GM18873 (cell line): ENCODE measurements around the gene CHMP6.

ENCODE experiments used
- ATAC-seq: cut with Tn5 transposase; IDR thresholded peaks from one replicate; pipeline ENCODE4 v1.9.1; 2021; ENCODE audit warnings: mild to moderate bottlenecking, moderate library complexity, moderate number of reproducible peaks; ENCODE audit not compliant: unreplicated experiment, low FRiP score

The CHMP6 gene

GRCh38 chr17:80990921-80991644, 558 bp upstream of the CHMP6 start:
- no peak for ATAC-seq

GRCh38 chr17:80992077-80992947, 671 bp downstream of the CHMP6 start:
- ATAC-seq: no peak

GRCh38 chr17:80992948-80993624, 1.4 kb downstream of the CHMP6 start:
- ATAC-seq: no peak

DNA sequence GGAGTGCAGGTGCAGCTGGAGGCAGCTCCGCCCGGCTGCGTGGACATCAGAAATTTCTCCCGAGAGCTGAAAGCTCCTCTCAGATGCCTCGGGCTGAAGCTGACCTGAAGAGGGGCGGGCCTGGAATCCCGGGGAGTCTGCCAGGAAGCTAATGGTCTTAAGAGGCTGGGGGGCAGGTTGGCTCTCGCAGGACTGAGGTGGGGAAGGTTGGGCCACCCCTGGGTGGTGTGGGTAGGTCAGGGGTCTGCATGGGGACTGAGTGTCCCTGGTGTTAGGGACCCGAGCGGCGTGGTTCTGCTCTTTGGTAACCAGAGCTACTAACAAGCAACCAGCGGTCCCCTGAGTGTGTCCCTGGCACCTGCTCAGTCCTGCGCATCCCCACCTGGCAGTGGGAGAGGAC, 3.5 kb downstream of the CHMP6 start:
- ATAC-seq: no peak

GRCh38 chr17:80996422-80997305, 5.0 kb downstream of the CHMP6 start:
- ATAC-seq: no peak

GRCh38 chr17:80997424-80998117, 5.9 kb downstream of the CHMP6 start:
- ATAC-seq: no peak

DNA sequence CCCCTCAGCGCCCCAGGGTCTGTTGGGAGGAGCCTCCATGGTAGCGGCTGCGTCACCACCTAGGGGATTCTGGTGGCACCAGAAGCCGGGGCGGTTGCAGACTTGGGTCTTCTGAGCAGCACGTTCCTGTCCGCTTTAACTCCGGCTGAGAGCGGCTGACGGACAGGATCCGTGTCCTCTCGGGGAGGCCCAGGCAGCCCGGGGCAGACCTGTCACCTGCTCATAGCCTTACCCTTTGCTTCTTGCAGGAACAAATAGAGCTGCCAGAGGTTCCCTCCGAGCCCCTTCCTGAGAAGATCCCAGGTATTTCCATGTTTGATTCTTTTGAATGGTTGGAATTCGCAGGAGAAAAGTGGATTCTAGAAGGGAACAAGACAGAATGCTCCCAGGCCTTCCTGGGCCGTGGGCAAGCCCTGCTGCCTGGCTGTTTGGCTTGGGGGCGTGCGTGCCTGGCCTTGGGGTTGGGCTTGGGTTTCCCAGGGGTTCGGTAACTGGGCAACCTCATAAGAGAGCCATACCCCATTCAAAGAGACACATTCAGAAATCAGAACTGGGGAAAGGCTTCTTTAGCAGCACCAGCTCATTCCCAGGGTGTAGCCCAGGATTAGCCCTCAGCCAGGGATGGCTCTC, 6.6 kb downstream of the CHMP6 start:
- no peak for ATAC-seq

DNA sequence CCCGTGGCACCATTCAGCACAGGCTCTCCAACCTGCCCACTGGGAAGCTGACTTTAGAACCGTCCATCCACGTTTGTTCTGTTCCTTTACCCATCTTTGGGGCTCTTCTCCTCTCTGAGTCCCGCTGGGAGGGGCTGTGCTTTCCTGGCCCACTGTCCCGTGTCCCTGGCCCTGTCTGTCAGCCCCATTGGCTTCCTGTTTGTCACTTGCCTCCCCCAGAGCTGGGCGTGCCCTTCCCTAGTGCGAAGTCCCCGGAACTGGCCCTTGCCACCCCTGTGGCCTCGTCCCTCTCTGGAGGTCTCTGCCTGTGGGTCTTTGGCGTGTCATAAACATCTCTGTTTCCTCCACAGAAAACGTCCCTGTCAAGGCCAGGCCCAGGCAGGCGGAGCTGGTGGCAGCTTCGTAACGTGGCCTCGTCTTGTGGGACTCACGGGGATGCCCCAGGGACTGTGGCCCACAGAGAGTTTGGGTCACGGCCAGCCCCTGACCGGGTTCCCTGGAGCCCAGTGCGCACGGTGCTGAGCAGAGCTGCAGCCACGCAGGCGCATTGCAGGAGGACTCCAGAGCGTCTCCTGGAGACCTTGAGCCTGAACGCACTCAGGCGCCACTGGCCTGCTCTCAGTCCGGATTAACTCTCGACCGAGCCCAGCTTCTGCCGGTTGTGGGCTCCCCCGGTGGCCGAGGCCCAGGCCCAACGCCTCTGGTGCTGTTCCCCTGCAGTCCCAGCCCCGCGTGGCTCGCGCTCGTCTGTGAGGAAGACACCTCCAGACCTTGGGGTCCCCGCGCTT, 7.3 kb downstream of the CHMP6 start:
- ATAC-seq: no peak

DNA sequence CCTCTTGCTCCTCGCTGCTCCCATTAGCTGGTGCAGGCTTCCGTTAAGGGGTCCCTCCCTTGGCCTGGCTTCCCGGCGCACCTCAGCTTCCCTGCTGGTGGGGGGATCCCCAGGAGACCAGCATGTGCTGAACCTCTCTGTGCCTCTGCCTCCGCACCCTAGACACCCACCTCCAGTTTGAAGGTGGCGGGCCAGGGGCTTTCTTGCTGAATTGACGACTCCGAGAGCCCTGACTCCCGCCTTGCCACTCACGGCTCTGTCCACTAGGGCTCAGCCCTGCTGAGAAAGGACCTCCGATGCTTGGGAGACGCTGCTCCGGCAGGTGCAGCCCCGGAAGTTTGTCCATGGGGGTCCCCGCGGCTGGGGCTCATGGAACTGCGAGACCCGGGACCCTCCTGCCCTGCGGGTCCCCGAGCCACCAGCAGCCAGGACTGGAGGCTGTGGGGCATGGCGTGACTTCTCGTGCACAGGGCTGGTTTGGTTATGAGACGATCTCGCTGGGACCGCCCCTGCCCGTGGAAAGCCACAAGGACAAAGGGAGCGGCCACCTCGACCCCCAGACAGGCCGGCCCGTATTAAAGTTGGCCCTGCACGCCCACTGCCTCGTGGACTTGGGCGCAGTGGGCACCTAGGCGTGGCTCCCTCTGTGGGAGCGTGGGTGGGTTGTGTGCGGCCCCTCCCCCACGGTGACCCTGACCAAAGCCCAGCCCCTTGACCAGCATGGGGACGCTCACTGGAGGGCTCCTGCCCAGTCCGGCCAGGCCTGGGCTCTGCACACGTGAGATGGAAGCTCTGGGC, 8.1 kb downstream of the CHMP6 start:
- ATAC-seq: no peak

DNA sequence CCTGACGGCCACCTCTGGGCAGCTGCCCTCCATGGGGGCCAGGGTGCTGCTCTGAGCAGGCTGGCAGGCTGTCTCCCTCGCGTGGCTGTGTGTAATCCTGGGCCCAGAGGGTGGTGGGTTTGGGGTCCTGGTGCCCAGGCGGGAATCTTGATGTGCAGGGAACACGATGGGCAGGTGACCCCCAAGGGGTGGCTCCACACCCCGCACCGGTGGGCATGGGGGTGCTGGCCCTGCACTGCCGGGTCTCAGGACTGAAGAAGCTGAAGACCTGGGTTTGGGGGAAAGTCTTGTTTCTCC, 8.6 kb downstream of the CHMP6 start:
- no peak for ATAC-seq

DNA sequence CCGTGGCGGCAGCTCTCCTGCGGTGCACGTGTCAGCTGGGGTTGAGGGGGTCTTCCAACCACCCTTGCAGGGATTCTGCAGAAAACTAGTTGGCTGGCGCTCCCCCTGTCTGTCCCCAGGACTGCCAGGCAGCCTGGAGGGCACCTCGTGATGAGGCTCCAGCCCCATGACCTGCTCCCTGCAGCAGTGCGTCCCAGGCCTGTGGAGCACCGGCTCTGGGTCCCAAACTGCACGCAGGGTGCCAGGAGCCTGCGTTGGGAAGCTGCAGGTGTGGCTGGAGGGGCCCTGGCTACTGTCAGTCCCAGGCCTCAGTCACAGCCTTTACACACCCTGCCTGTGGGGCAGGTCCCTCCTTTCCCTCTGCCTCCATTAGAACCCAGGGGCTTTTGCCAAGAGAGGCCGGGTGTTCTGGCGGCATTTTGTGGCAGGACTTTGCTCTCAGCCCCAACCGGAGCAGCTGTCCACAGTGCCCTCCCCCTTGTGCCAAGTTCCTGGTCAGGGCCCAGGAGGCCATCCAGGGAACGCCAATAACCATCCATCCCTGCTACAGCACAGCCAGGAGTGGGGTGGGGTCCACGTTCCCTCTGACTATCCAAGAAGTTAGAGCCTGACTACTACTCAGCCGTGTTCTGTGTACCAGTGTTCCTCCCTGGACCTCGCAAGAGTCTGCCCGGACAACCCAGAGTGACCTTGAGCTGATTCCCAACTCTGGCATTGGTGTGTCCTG, 9.2 kb downstream of the CHMP6 start:
- ATAC-seq: no peak

DNA sequence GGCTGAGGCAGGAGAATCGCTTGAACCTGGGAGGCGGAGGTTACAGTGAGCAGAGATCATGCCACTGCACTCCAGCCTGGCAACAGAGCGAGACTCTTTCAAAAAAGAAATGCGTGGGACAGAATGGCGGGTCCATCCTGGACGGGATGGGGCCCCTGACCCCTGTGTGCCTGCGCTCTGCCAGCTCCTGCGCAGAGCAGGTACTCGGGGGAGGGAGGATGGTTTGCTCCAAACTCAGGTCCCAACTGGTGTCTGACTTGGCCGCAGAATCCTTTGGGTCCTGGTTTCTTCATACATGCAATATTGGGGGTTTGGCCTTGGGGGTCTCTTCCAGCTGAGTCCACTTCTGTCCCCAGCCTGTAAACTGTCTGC, 10.4 kb downstream of the CHMP6 start:
- no peak for ATAC-seq

DNA sequence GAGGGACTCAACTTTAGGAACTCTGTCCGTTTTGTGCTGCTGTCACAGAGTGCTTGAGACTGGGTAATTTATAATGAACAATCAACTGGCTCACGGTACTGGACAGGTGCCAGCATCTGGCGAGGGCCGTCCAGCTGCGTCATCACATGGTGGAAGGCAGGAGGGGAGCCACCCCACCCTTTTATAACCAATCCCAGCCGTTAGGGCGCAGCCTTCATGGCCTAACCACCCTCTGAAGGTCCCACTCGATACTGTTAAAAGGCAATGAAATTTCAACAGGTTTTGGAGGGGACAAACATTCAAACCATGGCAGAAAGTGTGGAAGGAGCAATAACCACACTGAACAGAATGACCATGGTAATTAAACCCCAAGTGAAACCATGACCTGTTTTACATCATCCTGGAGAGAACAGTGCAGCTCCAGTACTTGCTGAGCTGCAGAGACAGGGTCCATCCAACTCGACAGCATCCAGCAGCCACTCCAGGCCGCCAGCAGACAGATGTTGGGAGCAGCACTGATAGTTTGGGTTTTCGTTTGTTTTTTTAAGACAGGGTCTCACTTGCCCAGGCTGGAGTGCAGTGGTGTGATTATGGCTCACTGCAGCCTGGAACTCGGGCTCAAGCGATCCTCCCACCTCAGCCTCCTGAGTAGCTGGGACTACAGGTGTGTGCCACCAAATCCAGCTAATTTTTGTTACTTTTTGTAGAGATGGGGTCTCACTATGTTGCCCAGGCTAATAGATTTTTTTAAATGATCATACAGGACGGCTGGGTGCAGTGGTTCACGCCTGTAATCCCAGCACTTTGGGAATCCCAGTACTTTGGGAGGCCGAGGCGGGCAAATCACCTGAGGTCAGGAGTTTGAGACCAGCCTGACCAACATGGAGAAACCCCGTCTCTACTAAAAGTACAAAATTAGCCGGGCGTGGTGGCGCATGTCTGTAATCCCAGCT, 11.0 kb downstream of the CHMP6 start:
- ATAC-seq: no peak

- ATAC-seq: no peak
Observed at GRCh38 chr17:81003711-81004475, 12.3 kb downstream of the CHMP6 start.

- ATAC-seq: no peak
Observed at GRCh38 chr17:81006891-81007290, 15.2 kb downstream of the CHMP6 start.
